Thoracic aorta (tissue), 2 donors: Measurements from ENCODE around the gene RSBN1L. TPM values are rescaled to one million over a fixed set of nuclear protein-coding genes. Genes with fewer than 3 reads are reported as not detected.

Source experiments
- ATAC-seq: fragments of 150-250 bp; one replicate; pipeline ENCODE4 v1.8.0; 2017; ENCODE audit warnings: low read depth; ENCODE audit not compliant: insufficient number of reproducible peaks, low FRiP score
- DNase-seq: peaks from one replicate; pipeline ENCODE4 v3.0.0-alpha.2; 2020; ENCODE audit warnings: low spot score
- H3K27ac ChIP-seq, 2 donors: fragments of 200-600 bp; sonication (generic); 1 replicate in 1 of 2; 2 replicates in 1 of 2; pipeline ENCODE4 v1.5.1; 2016; ENCODE audit warnings: mild to moderate bottlenecking in 2 of 2, moderate library complexity in 2 of 2
- H3K27me3 ChIP-seq: fragments of 200-600 bp; sonication (generic); replicated peaks from 2 replicates; pipeline ENCODE4 v1.6.0; 2016; ENCODE audit warnings: mild to moderate bottlenecking; ENCODE audit not compliant: insufficient read depth
- H3K36me3 ChIP-seq: fragments of 200-600 bp; sonication (generic); one replicate; pipeline ENCODE4 v1.5.1; 2016
- H3K4me1 ChIP-seq, 2 donors: fragments of 200-600 bp; sonication (generic); 1 replicate in 1 of 2; 2 replicates in 1 of 2; pipeline versions ENCODE4 v1.5.1 to v1.6.0; 2016; ENCODE audit warnings: low read depth in 2 of 2, mild to moderate bottlenecking in 1 of 2; ENCODE audit not compliant: control insufficient read depth in 1 of 2
- H3K4me3 ChIP-seq: fragments of 200-600 bp; sonication (generic); 2 replicates; pipeline ENCODE4 v1.5.1; 2016; ENCODE audit warnings: mild to moderate bottlenecking
- H3K9me3 ChIP-seq: fragments of 200-600 bp; sonication (generic); 2 replicates; pipeline ENCODE4 v1.5.1; 2016
- CTCF ChIP-seq: fragments of 200-600 bp; sonication (generic); IDR thresholded peaks from one replicate; pipeline ENCODE4 v1.5.1; 2019; ENCODE audit warnings: antibody characterized with exemption
- total RNA-seq, 2 donors: library from RNA; depleted of rRNA; stranded (reverse); fragments of >200 nt; gene quantifications; one replicate each; pipeline versions ENCODE4 v1.1.0 to v1.2.3, GENCODE V29; 2016

RSBN1L gene
- total RNA-seq, 2 donors from 2014 or later = 14.8 to 27.7 TPM

GRCh38 chr7:77661816-77662215 lies 34.4 kb upstream of the RSBN1L start:
- ATAC-seq (no peak), DNase-seq (no peak)
- TF ChIP-seq CTCF = no peak
- H3K36me3 ChIP-seq = no peaks in the 10 kb centered on the region
- H3K4me3 ChIP-seq = no peak overlapping the region
- no peaks in the 10 kb centered on the region for H3K4me1 ChIP-seq
- H3K27me3 ChIP-seq = no peaks in the 10 kb centered on the region
- H3K27ac ChIP-seq = no peak overlapping the region
- no peaks in the 10 kb centered on the region for H3K9me3 ChIP-seq

GRCh38 chr7:77662869-77663268 lies 33.4 kb upstream of the RSBN1L start:
- Histone ChIP-seq H3K27me3 (no peaks in the 10 kb centered on the region), H3K27ac (no peak overlapping the region), H3K36me3 (no peaks in the 10 kb centered on the region), H3K4me3 (no peak overlapping the region), H3K4me1 (no peaks in the 10 kb centered on the region), H3K9me3 (no peaks in the 10 kb centered on the region)
- TF ChIP-seq CTCF = no peak
- DNase-seq (no peak), ATAC-seq (no peak)

DNA sequence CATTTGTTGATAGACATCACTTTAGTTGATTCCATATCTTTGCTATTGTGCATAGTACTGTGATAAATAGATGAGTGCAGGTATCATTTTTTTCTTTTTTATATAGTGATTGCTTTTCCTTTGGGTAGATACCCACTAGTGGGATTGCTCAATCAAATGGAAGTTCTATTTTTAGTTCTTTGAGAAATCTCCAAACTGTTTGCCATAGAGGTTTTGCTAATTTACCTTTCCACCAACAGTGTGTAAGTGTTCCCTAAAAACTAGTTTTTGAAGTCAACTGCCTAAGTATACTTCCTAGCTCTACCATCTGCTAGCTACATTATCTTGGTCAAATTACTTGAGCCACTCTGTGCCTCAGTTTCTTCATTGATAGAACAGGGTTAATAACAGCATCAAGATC lies 31.5 kb upstream of the RSBN1L start:
- Histone ChIP-seq H3K9me3 (no peaks in the 10 kb centered on the region), H3K27ac (no peak overlapping the region), H3K36me3 (no peaks in the 10 kb centered on the region), H3K4me3 (no peak overlapping the region), H3K27me3 (no peaks in the 10 kb centered on the region), H3K4me1 (no peaks in the 10 kb centered on the region)
- no peak for TF ChIP-seq CTCF
- no peak for ATAC-seq
- DNase-seq = no peak

- no peaks in the 10 kb centered on the region for H3K9me3 ChIP-seq
- ATAC-seq = no peak
- H3K36me3 ChIP-seq = no peaks in the 10 kb centered on the region
- H3K27ac ChIP-seq = no peak overlapping the region
- DNase-seq = no peak
- no peak for TF ChIP-seq CTCF
- no peak overlapping the region for H3K4me3 ChIP-seq
- no peaks in the 10 kb centered on the region for H3K4me1 ChIP-seq
- no peaks in the 10 kb centered on the region for H3K27me3 ChIP-seq
These were observed 31.1 kb upstream of the RSBN1L start for GRCh38 chr7:77665161-77665560.

- Histone ChIP-seq H3K36me3 (no peaks in the 10 kb centered on the region), H3K27me3 (no peaks in the 10 kb centered on the region), H3K4me3 (no peak overlapping the region), H3K27ac (no peak overlapping the region), H3K4me1 (no peaks in the 10 kb centered on the region), H3K9me3 (no peaks in the 10 kb centered on the region)
- DNase-seq (no peak), ATAC-seq (no peak)
- no peak for TF ChIP-seq CTCF
These were observed 28.7 kb upstream of the RSBN1L start for GRCh38 chr7:77667459-77668086.
